ENCODE data around the gene KLHL36.
"Not testable (repeated sequence)": the region's sequence is repeated elsewhere in the genome, so short reads cannot be mapped to it uniquely, and the experiment has no call there.

Gene KLHL36

GRCh38 chr16:84617041-84617790 is 31.1 kb upstream of the KLHL36 start:
- no peak for DNase-seq

GRCh38 chr16:84617791-84618580 is 30.3 kb upstream of the KLHL36 start, which contains the start of gene COTL1:
Gene COTL1, minus strand, starts transcription at chr16:84618078. Its CDS starts 164 bp downstream, at chr16:84617914.
- peak; percentile 95 for DNase-seq

- no peak for DNase-seq
Observed at GRCh38 chr16:84618581-84619460, 29.5 kb upstream of the KLHL36 start.

DNA sequence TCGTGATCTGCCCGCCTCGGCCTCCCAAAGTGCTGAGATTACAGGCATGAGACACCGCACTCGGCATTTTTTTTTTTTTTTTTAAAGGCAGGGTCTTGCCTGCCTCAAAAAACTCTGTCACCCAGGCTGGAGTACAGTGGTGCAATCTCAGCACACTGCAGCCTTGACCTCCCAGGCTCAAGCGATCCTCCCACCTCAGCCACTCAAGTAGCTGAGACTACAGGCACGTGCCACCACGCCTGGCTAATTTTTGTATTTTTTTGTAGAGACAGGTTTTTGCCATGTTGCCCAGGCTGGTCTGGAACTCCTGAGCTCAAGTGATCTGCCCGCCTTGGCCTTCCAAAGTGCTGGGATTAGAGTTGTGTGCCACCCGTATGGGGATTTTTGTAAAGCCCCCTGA is 27.4 kb upstream of the KLHL36 start:
- DNase-seq: not testable (repeated sequence)

- DNase-seq: no peak
Observed at GRCh38 chr16:84625556-84625955, 22.8 kb upstream of the KLHL36 start.

- no peak for DNase-seq
Observed at GRCh38 chr16:84628226-84628731, 20.0 kb upstream of the KLHL36 start.

- no peak for DNase-seq
Observed at GRCh38 chr16:84629580-84629979, 18.7 kb upstream of the KLHL36 start.

- no peak for DNase-seq
Observed at GRCh38 chr16:84630009-84630408, 18.3 kb upstream of the KLHL36 start.

GRCh38 chr16:84630446-84631152 is 17.7 kb upstream of the KLHL36 start:
- DNase-seq: no peak

DNA sequence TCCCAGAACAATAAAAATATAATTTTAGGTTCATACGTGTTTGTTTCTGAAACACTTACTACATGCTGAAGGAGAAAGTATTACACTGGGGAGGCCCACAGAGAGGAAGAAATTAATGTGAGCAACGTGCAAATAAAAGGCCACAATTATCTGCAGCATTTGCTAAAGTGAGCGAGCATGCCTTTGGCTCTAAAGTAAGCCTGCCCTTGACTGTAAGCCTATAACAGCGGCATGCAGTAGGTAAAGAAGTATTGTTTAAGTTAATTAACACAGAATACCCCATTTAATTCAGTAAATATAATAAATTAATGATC is 17.2 kb upstream of the KLHL36 start:
- DNase-seq: no peak

DNA sequence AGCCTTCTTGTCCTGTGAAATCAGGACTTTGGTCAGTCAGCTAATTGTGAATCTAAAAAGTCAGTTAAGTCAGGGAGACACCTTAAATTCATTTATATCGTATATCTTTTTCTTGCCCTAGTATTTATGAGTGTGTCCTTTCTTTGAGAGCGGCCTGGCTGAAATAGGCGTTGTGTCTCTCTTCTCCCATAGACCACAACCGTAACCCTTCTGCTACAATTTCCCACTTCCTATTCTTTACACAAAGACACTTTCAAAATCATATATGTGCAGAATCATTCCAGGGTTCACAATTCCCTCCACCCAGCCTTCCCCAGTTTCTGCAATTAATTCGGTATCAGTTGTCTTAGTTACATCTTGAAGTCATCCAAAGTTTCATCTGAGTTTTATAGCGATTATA is 16.4 kb upstream of the KLHL36 start:
- no peak for DNase-seq

DNA sequence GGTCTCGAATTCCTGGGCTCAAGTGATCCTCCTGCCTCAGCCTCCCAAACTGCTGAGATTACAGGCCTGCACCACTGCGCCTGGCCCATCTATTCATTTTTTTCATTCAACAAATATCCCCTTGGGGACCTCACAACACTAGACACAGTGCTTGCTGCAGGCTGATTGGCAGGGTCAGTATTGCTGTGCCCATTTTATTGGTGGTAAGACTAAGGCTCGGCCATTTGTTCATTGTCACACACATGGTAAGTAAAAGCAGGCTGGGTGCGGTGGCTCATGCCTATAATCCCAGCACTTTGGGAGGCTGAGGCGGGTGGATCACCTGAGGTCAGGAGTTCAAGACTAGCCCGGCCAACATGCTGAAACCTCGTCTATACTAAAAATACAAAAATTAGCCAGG is 15.4 kb upstream of the KLHL36 start:
- DNase-seq: not testable (repeated sequence)

DNA sequence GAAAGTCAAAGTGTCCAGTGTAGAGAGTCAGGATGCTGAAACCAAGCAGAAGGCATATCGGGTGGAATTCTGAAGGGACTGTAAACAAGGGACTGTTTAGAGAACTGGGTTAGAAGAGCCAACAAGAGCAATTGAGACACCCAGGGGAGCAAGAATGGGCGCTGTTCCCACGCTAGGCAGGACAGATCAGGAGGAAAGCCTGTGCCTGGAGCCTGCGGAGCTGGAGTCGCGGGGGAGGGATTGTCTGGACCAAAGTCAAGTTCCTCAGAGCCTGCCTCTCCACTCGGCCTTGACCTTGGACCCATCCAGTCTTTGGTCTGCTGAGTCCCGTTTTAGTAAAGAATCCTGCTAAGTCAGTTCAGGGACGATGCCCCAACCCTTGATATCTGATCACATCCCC is 14.7 kb upstream of the KLHL36 start:
- no peak for DNase-seq

DNA sequence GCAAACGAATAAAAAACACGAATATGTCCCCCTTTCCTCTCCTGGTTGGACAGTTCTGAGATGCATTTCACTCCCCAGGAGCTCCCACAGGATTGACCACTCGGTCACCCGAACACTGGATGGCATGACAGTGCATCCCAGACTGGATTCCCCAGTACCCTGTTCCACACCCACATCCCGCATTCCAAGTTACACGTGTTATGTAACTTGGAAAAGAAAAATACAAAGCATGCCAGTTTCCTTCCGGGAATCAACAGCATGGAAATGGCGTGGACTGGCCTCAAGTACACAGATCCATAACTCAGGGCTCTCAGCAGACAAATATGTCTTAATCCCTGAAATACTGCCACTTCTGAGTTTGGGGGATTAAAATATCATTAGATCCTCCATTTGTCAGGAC is 12.6 kb upstream of the KLHL36 start:
- no peak for DNase-seq

DNA sequence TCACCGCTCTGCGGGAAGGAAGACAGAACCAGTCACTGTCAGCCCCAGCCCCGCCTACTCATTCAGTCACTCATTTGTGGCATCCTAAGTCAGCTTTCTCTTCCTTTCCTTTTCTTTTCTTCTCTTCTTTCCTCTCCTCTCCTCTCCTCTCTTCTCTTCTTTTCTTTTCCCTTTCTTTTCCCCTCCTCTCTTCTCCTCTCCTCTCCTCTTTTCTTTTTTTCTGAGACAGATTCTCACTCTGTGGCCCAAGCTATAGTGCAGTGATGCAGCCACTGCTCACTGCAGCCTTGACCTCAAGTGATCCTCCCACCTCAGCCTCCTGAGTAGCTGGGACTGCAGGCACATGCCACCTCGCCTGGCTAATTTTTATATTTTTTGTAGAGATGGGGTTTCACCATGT is 10.6 kb upstream of the KLHL36 start:
- DNase-seq: no peak

- no peak for DNase-seq
Observed at GRCh38 chr16:84638231-84638806, 10.0 kb upstream of the KLHL36 start.

DNA sequence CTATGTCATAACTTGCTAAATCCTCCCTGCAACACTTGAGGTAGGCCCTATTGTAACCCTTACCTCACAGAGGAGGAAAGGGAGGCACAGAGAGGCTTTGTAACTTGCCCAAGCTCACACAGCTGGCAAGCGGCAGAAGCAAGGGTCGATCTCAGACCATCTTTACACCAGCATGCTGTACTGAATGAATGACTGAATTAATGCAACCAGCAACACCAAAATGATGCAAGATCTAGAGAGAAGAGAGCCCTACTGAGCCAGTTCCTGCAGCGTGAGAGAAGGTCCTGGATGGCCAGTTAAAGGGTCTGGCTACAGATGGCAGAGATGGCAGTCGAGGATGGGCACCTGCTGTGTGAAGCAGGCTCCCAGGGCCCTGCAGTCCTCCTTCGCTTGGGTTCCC is 8.2 kb upstream of the KLHL36 start:
- no peak for DNase-seq

DNA sequence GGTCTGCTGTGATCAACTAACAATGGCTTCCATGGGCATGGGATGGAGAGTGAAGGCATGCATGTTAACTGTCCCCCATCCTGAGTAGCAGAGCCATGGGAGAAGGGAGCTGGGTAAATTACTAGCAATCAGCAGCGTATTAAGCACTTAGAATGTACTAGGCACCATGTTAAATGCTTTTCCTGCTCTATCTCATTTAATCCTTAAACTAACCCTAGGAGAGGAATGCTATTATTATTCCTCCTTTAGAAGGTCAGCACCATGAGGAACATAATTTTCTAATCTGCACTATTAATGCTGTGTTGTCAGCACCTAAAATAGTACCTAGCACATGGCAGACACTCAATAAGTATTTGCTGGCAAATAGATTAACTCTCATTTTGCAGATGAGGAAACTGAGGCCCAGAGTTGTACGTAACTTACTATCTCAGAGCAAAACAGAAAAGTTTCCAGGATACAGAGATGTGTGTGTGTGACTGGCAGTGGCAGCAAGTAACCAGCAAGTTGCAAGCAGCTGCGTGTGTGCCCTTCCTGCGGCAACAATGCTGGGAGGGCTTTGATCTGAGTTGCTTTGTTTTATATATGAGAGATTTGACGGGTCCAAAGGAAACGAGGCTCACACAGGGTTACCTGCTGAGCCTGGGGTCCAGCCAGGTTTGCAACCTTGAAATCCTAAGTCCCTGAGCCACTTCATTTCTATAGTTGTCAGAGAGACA is 6.5 kb upstream of the KLHL36 start:
- DNase-seq: no peak

DNA sequence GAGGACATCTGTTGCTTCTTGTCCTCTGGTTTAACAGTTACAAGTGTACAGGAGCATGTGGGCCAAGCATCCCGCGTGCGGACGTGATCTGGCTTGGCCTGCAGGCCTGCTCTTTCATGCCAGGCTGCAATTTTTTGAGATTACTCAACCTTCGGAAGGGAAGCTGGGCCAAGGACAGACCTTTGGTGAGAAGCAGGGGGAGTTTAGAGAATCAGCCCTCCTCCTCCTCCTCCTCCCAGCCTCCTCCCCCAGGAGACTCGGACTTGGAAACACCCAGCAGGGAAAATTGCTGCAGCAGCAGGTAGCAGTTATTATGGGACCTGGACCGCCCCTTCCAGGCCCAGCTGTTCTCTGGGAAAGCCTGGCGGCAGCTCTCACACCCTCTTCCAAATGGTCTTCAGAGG is 5.1 kb upstream of the KLHL36 start:
- DNase-seq: no peak

DNA sequence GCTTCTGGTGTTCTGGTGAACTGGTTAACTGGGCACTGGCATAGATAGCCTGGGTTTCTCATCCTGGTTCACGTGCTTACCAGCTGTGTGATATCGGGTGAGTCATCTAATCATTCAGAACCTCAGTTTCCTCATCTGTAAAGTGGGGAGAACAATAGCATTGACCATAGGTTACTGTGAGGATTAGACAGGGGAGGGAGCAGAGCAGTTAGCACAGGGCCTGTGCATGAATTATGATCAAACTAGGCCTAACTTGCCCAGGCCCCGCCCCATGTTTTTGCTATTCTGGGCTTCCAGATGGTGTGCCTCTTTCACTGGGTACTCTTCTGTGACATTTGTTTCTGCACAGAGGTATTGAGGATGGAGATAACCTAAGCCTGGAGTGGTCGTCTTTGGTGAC is 4.6 kb upstream of the KLHL36 start:
- no peak for DNase-seq
